Fibroblast of the conjunctiva (primary cell): ENCODE results near the gene RNF31.

Experiments
- DNase-seq: peaks from one replicate; pipeline ENCODE4 v3.0.0-alpha.2; 2010; ENCODE audit warnings: low read depth

Gene RNF31

DNA sequence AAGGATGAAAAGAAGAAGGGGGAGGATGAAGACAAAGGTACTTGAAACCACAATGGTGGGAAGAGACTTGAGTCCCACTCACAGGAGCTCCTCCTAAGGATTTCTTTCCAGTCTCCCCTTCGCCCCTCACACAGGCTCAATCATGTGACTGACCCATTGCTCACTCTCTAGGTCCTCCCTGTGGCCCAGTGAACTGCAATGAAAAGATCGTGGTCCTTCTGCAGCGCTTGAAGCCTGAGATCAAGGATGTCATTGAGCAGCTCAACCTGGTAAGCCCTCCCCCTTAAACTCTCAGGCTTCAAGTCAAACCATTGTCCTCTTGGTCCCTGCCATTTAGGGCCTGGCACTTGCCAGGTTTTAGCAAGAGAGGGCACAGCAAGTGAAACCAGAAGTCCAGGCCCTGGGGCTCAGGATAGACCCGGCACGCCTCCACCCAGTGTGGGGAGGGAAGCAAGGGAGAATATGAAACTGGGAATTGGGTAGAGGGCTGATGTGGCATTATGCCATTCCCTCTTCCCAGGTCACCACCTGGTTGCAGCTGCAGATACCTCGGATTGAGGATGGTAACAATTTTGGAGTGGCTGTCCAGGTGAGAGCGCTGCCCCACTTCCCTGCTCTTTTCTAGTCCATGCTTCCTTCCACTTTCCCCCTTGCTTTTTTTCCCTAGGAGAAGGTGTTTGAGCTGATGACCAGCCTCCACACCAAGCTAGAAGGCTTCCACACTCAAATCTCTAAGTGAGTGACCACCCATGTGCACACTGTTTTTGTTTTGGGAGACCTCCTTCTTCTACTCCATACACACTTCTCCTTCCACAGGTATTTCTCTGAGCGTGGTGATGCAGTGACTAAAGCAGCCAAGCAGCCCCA, 9.5 kb upstream of the RNF31 start:
- no peak for DNase-seq

DNA sequence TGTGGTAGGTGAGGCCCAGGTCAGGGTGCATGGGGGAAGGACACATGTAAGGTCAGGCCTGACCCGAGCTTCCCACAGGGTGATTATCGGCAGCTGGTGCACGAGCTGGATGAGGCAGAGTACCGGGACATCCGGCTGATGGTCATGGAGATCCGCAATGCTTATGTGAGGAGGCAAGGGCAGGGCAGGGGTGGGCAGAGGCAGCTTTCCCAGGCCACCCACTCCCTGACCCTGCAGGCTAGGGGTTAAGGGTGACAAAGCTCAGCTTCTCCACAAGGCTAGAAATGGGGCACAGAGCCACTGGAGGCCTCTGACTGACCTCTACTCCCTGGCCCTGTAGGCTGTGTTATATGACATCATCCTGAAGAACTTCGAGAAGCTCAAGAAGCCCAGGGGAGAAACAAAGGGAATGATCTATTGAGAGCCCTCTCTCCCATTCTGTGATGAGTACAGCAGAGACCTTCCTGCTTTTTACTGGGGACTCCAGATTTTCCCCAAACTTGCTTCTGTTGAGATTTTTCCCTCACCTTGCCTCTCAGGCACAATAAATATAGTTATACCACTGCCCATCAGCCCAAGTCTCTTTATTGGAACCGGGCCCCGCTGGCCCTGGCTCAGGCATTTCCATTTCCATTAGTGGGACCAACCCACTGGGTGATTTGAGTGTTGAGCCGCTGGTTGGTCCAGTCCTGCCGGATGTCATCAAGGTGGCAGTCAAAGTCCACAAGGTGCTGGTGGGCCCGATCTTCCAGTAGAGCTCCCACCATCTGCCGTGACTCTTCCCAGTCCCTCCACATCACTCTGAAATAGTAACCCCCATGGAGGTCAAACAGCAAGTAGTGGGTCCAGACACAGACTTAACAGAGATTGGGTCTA, 8.7 kb upstream of the RNF31 start:
- DNase-seq, result no peak

DNA sequence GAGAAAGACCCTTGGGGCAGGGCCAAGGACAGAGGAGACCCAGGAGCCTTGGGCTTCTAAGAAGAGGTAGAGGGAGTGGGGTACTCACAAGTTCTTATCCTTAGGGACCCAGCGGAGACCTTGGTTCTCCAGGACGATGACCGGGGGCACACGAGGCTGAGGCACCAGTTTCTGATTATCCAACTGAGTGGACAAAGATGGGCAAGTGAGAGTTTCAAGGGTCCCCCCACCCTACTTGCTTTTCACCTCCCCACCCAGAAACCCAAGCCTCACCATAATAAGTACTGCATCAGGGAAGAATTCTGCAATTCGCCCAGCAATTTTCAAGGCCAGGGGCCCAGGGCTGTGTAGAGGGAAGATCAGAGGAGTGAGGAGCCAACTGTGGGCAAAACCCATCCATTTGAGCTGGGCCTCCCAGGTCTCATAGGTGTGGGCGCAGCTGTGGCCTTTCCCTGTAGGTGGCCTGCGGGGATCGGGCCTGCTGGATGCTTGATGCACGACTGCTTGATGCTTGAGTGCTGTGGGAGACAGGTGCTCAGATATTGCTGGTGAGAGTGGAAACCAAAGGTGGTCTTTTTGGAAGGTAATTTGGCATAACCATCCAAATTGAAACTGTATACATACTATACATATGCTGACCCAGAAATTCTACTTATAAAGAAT, 7.9 kb upstream of the RNF31 start:
- no peak for DNase-seq

DNA sequence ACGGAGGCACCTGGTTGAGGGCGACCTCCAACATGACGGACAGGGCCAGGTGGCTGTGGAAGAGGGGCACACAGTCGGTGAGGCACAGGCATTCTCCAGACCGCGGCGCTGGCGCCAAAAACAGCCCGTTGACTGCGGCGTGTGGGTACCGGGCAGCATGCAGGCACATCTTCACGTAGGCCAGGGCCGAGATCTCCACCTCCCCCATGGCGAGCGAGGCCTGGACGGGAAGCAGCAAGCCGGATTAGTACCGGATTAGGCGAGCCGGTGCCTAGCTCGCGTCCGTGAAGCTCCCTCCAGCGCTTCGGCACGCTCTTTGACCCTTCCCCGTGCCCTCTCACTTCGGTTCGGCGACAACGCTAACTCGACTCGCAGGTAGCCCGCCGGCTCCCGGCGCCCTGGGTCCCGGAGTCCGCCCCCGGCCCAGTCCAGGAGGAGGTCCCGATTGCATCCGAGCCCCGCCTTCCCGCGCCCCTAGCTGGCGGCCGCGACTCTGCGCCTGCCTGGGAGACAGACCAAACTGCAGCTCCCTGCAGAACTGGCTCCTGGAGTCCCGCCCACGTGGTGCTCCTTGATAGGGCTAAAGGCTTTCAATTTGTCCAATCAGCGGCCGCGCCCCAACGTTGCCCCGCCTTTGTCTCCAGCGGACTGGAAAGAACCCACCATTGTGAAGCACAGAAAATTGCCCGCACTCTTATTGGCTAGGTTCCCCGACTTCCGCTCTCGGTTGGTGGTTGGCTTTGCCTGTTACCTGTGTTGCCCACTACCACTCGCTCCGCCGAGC, 6.0 kb upstream of the RNF31 start, which contains the start of gene EMC9:
TSS of gene EMC9 (minus strand) at position 495 of the 784 bp plus-strand sequence. CDS start at position 208, 287 bp downstream.
- DNase-seq, result peak; percentile 99

DNA sequence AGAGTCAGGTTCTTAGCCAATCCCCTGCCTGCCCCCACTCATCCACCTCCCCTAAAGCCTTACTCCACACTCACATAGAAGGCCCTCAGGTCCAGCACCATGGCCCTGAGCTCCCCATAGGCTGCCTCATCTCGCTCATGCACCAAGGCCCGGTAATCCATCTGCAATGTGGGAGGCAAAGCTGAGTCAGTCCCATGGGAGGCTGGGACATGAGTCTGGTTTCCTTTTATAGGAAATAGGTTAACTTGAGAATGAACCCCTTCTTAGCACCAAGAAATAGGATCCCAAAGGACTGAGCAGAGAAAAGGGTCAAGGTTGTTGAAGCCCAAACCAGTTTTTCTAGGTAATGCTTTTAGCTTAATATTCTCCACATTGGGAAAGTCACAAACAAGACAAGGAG, 3.8 kb upstream of the RNF31 start:
- no peak for DNase-seq

DNA sequence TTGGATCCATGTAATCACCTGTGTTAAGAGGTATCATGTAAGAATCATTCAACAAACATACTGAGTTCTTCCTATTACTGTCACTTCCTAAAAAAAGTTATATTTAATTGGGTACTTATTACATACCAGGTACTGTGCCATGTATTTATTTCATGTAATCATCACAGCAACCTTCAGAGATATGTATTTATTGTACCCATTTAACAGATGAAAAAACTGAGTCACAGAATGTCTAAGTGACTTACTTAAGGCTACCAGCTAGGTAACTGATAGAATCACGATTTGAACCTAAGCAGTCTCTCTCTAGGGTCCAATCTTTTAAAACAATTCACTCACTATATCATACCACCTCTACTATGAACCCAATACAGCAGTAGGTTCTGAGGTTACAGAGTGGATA, 2.8 kb upstream of the RNF31 start:
- DNase-seq, result no peak

DNA sequence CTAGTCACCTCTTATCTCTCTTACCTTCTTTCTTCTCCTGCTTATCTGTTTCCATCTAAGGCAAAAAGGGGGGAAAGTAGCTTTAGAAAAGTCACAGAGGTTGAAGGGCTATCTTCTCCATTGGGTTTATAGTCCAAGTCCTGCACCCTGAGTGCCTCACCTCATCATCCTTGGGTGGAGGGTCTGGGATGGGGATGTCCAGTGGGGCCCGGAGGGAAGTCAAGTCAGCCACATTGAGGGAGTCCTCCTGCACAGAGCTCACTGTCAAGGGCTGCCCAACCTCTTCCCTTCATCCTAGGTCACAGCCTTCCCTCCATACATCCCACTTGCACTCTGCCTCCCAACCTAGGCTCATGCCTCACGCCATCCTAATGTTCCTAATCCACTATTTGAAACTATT, 2.1 kb upstream of the RNF31 start:
- DNase-seq, result no peak

DNA sequence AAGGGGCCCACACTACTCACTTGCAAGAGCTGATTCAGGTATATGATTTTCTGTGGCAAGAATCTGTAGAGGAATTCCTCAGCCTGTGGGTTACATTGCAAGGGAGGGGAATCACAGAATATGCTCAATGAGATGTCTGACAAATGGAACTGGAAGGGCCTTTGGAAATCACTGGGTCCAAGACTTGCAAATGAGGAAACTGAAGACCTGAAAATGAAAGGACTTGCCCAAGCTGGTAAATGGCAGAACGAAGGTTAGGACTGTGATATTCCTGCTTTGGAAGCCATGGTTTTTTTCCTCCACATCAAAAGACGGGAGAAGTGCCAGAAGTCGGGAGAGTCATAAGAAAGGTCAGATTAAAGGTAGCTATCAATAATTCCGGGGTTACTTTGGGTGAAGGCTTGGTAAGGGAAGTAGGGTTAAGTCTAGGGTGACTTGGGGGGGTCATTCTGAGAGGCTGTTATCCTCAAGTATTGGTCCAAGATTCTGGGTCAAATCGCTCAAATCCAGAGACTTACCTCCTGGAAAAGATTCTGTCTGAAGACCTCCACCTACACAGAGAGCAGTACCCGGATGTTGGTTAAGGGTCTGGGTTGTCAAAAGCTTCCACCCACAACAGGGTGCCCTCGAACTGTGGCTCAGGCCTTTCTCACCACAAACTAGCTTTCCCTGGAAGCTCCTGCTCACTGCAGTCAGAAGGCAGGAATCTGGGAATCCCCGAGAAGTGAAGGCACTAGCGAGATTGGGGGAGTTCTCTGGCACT, 1.4 kb upstream of the RNF31 start:
- peak; percentile 22 for DNase-seq

DNA sequence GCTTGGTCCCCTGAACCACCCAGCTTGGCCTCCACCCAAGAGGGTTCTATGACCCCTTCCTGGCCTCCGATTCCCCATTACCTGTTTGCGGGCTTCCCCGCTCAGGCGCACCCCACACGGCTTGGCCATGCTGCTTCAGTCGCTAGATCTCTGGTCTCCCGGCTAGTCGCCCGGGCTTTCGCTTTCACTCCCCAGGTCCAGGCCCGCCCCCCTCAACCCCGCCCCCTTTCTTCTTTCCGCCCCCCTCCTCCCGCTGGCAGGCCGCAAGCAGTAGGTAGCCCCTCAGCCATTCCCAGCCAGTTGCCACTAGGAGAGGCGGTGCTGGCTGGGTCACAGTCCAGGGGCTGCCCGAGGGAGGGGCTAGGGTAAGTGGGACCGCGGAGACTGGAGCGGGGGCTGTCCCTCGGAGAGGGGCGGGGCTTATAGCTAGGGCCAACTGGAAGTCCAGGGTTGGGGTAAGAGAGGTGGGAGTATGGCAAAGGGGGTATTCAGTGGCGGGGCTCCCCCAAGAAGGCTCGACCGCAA, 783 bp upstream of the RNF31 start, which contains the start of gene PSME2:
TSS of gene PSME2 (minus strand) at position 158 of the 525 bp plus-strand sequence. CDS start at position 129, 29 bp downstream.
- DNase-seq, result peak; percentile 97

DNA sequence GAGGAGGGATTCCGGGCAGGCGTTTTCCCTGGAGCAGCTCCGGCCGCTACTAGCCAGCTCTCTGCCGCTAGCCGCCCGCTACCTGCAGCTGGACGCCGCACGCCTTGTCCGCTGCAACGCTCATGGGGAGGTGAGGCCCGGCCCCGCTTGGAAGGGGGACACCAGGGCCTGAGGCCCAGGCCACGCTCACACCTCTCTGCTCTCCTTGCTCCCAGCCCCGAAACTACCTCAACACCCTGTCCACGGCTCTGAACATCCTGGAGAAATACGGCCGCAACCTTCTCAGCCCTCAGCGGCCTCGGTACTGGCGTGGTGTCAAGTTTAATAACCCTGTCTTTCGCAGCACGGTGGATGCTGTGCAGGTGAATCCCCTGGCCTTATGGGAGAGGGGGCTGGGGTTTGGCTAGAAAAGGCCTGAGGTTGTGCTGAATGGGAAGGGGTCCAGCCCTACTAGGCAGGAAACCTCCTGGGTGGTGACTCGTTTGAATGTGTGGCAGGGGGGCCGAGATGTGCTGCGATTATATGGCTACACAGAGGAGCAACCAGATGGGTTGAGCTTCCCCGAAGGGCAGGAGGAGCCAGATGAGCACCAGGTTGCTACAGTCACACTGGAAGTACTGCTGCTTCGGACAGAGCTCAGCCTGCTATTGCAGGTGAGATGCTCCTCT, 597 bp downstream of the RNF31 start:
- no peak for DNase-seq

DNA sequence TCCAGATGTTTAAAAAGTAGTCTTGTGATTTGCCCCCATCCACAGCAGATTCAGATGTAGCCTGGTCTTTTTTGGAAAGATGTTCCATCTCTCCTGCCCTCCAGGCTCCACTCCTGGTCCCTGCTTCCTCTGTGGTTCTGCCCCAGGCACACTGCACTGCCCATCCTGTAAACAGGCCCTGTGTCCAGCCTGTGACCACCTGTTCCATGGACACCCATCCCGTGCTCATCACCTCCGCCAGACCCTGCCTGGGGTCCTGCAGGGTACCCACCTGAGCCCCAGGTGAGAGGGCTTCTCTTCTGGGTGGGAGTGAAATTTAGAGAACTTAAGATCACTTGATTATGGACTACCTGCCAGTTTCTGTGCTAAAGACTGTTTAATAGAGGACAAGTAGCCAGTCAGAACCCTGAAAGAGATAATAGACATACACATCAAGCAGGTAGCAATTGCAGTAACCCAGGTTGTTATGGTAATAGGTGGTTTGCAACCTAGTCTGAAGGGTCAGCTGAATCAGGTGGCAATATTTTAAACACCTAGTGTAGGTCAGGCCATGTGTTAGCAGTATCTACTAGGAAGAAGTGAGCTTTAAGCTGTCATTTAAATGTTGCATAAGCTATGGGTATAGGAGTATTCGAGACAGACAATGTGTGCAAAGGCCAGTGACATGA, 2.1 kb downstream of the RNF31 start:
- no peak for DNase-seq

DNA sequence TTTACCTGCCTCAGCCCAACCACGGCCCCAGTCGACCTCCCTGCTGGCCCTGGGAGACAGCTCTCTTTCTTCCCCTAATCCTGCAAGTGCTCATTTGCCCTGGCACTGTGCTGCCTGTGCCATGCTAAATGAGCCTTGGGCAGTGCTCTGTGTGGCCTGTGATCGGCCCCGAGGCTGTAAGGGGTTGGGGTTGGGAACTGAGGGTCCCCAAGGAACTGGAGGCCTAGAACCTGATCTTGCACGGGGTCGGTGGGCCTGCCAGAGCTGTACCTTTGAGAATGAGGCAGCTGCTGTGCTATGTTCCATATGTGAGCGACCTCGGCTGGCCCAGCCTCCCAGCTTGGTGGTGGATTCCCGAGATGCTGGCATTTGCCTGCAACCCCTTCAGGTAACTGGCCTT, 2.8 kb downstream of the RNF31 start:
- DNase-seq, result no peak

DNA sequence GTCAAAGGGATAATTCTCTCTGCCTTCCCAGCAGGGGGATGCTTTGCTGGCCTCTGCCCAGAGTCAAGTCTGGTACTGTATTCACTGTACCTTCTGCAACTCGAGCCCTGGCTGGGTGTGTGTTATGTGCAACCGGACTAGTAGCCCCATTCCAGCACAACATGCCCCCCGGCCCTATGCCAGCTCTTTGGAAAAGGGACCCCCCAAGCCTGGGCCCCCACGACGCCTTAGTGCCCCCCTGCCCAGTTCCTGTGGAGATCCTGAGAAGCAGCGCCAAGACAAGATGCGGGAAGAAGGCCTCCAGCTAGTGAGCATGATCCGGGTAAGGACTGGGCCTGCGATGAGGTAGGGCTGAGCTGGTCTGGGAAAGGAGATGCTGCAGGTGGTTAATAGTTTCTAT, 3.3 kb downstream of the RNF31 start:
- DNase-seq, result no peak

DNA sequence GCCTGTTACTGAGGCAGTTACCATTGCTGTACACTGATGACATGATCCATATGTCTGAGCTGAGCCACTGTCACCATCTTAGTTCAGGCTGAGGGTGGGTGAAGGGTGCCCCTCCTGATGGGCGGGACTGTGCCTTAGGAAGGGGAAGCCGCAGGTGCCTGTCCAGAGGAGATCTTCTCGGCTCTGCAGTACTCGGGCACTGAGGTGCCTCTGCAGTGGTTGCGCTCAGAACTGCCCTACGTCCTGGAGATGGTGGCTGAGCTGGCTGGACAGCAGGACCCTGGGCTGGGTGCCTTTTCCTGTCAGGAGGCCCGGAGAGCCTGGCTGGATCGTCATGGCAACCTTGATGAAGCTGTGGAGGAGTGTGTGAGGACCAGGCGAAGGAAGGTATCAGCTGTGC, 3.7 kb downstream of the RNF31 start:
- DNase-seq, result no peak

DNA sequence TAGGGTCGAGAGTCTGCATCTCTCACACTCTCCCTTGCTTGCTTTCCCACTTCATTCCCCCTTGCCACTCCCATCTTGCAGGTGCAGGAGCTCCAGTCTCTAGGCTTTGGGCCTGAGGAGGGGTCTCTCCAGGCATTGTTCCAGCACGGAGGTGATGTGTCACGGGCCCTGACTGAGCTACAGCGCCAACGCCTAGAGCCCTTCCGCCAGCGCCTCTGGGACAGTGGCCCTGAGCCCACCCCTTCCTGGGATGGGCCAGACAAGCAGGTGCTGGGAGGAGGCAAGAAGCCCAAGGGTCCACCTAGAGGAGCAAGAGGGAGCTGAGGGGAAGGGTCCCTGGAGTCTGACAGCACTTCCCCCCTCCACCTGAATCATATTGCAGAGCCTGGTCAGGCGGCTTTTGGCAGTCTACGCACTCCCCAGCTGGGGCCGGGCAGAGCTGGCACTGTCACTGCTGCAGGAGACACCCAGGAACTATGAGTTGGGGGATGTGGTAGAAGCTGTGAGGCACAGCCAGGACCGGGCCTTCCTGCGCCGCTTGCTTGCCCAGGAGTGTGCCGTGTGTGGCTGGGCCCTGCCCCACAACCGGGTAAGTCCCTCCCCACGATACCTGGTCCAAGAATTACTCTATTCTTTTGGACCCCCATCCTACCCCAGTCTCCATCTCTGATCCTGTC, 4.2 kb downstream of the RNF31 start:
- no peak for DNase-seq

DNA sequence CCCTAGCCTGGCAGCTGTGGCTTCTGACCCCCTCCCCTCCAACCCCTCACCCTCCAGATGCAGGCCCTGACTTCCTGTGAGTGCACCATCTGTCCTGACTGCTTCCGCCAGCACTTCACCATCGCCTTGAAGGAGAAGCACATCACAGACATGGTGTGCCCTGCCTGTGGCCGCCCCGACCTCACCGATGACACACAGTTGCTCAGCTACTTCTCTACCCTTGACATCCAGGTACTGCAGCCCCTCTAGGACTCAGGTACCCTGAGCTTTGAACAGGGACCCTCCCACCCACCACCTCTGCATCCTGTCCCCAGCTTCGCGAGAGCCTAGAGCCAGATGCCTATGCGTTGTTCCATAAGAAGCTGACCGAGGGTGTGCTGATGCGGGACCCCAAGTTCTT, 7.8 kb downstream of the RNF31 start:
- DNase-seq, result no peak

DNA sequence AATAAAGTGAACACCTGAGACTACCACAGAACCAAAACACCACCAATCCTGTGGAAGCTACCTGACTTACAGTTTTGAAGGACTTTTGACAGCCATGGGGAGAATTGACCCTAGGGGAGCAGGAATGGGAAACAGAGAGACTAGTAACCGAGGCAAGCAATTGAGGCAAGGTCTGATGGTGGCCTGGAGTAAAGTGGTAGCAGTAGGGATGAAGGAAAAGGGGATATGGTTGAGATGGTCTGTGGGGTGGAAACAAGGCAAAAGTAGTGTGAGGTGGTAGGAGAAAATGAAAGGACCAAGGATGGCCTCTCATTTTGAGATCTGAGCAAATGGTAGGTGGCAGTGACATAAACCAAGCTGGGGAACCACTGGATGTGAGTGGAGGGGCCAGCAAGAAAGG, 9.5 kb downstream of the RNF31 start:
- DNase-seq, result no peak

DNA sequence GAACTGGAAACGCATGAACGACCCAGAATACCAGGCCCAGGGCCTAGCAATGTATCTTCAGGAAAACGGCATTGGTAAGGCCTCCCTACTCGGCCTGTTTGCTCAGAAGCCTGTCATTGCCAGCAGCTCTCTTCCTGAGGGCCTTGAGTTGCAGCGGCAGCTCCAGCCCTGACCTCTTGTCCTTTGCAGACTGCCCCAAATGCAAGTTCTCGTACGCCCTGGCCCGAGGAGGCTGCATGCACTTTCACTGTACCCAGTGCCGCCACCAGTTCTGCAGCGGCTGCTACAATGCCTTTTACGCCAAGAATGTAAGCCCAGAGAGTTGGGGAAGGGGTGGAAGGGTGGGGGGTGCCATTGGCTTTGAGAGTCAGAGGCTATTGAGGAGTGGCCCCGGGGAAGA, 10.0 kb downstream of the RNF31 start:
- no peak for DNase-seq
